Breast epithelium (tissue), 4 donors: ENCODE results near the gene CMTM8. TPM values are rescaled to one million over a fixed set of nuclear protein-coding genes. Genes with fewer than 3 reads are reported as not detected.

ENCODE experiments used
- DNase-seq, 2 donors: peaks; one replicate each; pipeline ENCODE4 v3.0.0-alpha.2; 2019; ENCODE audit warnings: low spot score in 2 of 2
- H3K27ac ChIP-seq, 2 donors: fragments of 200-600 bp; sonication (generic) in 1 of 2; one replicate each; pipeline ENCODE4 v1.5.1; 2016 to 2019; ENCODE audit warnings: mild to moderate bottlenecking in 1 of 2
- H3K27me3 ChIP-seq, 2 donors: fragments of 200-600 bp; sonication (generic) in 1 of 2; one replicate each; pipeline versions ENCODE4 v1.5.1 to v1.6.0; 2017 to 2019; ENCODE audit warnings: control low read depth in 1 of 2, mild to moderate bottlenecking in 1 of 2
- H3K36me3 ChIP-seq: fragments of 200-600 bp; one replicate; pipeline ENCODE4 v1.5.1; 2019
- H3K4me1 ChIP-seq, 2 donors: fragments of 200-600 bp; sonication (generic); one replicate each; pipeline ENCODE4 v1.5.1; 2016 to 2019; ENCODE audit warnings: control low read depth in 1 of 2
- H3K4me3 ChIP-seq, 3 donors: fragments of 200-600 bp; sonication (generic); 1 replicate in 2 of 3; 2 replicates in 1 of 3; pipeline ENCODE4 v1.5.1; 2016 to 2019; ENCODE audit warnings: mild to moderate bottlenecking in 3 of 3, moderate library complexity in 2 of 3
- H3K9me3 ChIP-seq, 2 donors: fragments of 200-600 bp; sonication (generic) in 1 of 2; one replicate each; pipeline ENCODE4 v1.5.1; 2016 to 2019; ENCODE audit warnings: control low read depth in 1 of 2
- CTCF ChIP-seq, 3 donors: fragments of 450-650 bp; IDR thresholded peaks; one replicate each; pipeline ENCODE4 v1.5.1; 2016 to 2017; ENCODE audit warnings: antibody characterized with exemption in 3 of 3, mild to moderate bottlenecking in 3 of 3, moderate library complexity in 3 of 3
- POLR2A ChIP-seq: fragments of 450-650 bp; IDR thresholded peaks from one replicate; pipeline ENCODE4 v1.6.1; 2016; ENCODE audit warnings: antibody characterized with exemption, mild to moderate bottlenecking, moderate library complexity
- POLR2AphosphoS5 ChIP-seq, 3 donors: sonication (generic); formaldehyde crosslinking; IDR thresholded peaks; one replicate each; pipeline ENCODE4 v1.6.1; 2017; ENCODE audit warnings: antibody characterized with exemption in 3 of 3
- intact Hi-C: fragments of 100-400 bp; cut with DNase I; formaldehyde crosslinking; loops from one replicate; pipeline ENCODE4 v1.15.1; 2023; ENCODE audit warnings: low total_unique reads
- total RNA-seq, 3 donors: library from RNA; depleted of rRNA; stranded (reverse); fragments of >200 nt; gene quantifications; one replicate each; pipeline ENCODE4 v1.1.0, GENCODE V29; 2016

CMTM8 gene
- total RNA-seq, 3 donors from 2014 or later: 4.2 to 24.7 (median 19.3) TPM

- Histone ChIP-seq H3K36me3 (no peaks in the 10 kb centered on the region), H3K4me1 (peaks cover 0 to 14% of the 10 kb centered on the region in 2 donors), H3K9me3 (no peaks in the 10 kb centered on the region), H3K27me3 (no peaks in the 10 kb centered on the region), H3K27ac (peak overlapping the region in 1 of 2 donors; percentile 91), H3K4me3 (no peak overlapping the region)
- intact Hi-C loops: no loop called here
- no peak for TF ChIP-seq POLR2A
- no peak for TF ChIP-seq POLR2AphosphoS5 (IDR thresholded peaks at IDR 0.05)
- TF ChIP-seq CTCF (IDR thresholded peaks at IDR 0.05): no peak
- DNase-seq: no peak
Observed at GRCh38 chr3:32397941-32398340, 159.5 kb downstream of the CMTM8 start.

DNA sequence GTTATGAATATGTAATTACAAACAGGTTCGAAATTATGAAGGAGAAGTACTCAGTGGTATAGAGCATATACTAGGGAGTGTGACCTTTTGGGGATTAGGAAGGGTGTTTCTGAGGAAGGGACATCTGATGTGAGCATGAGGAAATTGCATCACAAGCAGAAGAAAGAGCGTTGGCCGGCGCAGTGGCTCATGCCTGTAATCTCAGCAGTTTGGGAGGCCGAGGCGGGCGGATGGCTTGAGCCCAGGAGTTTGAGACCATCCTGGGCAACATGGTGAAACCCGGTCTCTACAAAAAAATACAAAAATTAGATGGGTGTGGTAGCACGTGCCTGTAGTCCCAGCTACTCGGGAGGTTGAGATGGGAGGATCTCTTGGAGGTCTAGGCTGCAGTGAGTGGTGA is 160.1 kb downstream of the CMTM8 start:
- Histone ChIP-seq H3K9me3 (no peaks in the 10 kb centered on the region), H3K27ac (peak overlapping the region; percentile 13 to 91)
- no peak for DNase-seq

GRCh38 chr3:32399030-32399620 is 160.6 kb downstream of the CMTM8 start:
- TF ChIP-seq POLR2A (no peak), POLR2AphosphoS5 (IDR thresholded peaks at IDR 0.05) (no peak), CTCF (IDR thresholded peaks at IDR 0.05) (peak; percentile 23 to 53 (median 26))
- H3K4me3 ChIP-seq: no peak overlapping the region
- H3K9me3 ChIP-seq: no peaks in the 10 kb centered on the region
- intact Hi-C loops: no loop called here
- H3K27me3 ChIP-seq: no peaks in the 10 kb centered on the region
- DNase-seq: no peak
- peak overlapping the region; percentile 39 to 91 for H3K27ac ChIP-seq
- no peaks in the 10 kb centered on the region for H3K36me3 ChIP-seq
- peaks cover 0 to 14% of the 10 kb centered on the region in 2 donors for H3K4me1 ChIP-seq

More for the DNA sequence above, 160.1 kb downstream of the CMTM8 start:
- no peaks in the 10 kb centered on the region for H3K36me3 ChIP-seq
- intact Hi-C loops: no loop called here
- H3K4me3 ChIP-seq: no peak overlapping the region
- TF ChIP-seq CTCF (IDR thresholded peaks at IDR 0.05) (no peak), POLR2A (no peak), POLR2AphosphoS5 (IDR thresholded peaks at IDR 0.05) (no peak)
- H3K27me3 ChIP-seq: no peaks in the 10 kb centered on the region
- H3K4me1 ChIP-seq: peaks cover 0 to 14% of the 10 kb centered on the region in 2 donors

DNA sequence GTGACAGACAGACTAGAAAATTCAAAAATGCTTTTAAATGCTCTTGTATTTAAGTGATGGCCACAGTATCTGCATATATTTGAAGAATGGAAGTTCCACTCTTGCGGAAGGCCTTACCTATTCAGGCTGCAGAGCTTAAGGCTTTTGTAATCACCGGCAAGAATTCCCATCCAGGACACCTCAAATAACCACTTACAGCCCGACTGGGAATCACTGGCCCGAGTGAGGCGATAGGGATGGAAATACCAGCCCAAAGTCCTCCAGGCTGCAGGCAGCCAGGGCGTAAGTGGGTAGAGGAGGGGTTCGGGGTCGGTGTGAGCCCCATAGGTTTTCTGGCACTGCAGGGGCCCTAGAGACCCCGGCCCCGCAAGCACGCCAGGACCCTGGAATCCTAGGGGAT is 162.6 kb downstream of the CMTM8 start:
- Histone ChIP-seq H3K4me1 (peaks cover 0 to 23% of the 10 kb centered on the region in 2 donors), H3K27ac (peak overlapping the region; percentile 91 to 92), H3K36me3 (no peaks in the 10 kb centered on the region), H3K9me3 (no peaks in the 10 kb centered on the region), H3K4me3 (peak overlapping the region; percentile 37 to 68 (median 53)), H3K27me3 (no peaks in the 10 kb centered on the region)
- intact Hi-C loops: no loop called here
- no peak for TF ChIP-seq POLR2A
- DNase-seq: no peak

- peak in 2 of 3 donors; percentile 44 to 74 for TF ChIP-seq POLR2AphosphoS5 (IDR thresholded peaks at IDR 0.05)
- no peak for TF ChIP-seq POLR2A
- TF ChIP-seq CTCF (IDR thresholded peaks at IDR 0.05): peak in 1 of 3 donors; percentile 4
- Histone ChIP-seq H3K27ac (peak overlapping the region; percentile 91 to 92), H3K9me3 (no peaks in the 10 kb centered on the region), H3K4me3 (peak overlapping the region; percentile 37 to 68 (median 53)), H3K36me3 (no peaks in the 10 kb centered on the region), H3K4me1 (peaks cover 0 to 28% of the 10 kb centered on the region in 2 donors), H3K27me3 (no peaks in the 10 kb centered on the region)
- intact Hi-C loops: no loop called here
- DNase-seq: peak; percentile 67 to 72
Observed at GRCh38 chr3:32401556-32402081, 163.1 kb downstream of the CMTM8 start.
